ENCODE results near the gene NPM1.
A peak's percentile ranks its signal among the peaks of the same experiment; 100 is the strongest.

The NPM1 gene

GRCh38 chr5:171418316-171418981, 30.8 kb downstream of the NPM1 start:
- DNase-seq (ENCODE audit: extremely low read depth, low read depth): peak; percentile 65
- peak; percentile 89 for TF ChIP-seq CTCF (IDR thresholded peaks at IDR 0.05; ENCODE audit: low read depth, low read length)

- peak; percentile 46 for DNase-seq (ENCODE audit: extremely low read depth, low read depth)
- TF ChIP-seq CTCF (IDR thresholded peaks at IDR 0.05; ENCODE audit: low read depth, low read length): no peak
Measured at GRCh38 chr5:171418982-171419687, 31.5 kb downstream of the NPM1 start, which contains the start of gene FGF18. Gene FGF18 (plus strand): TSS chr5:171419647. CDS start chr5:171420200, 553 bp downstream.

GRCh38 chr5:171419688-171420430, 32.2 kb downstream of the NPM1 start:
- DNase-seq (ENCODE audit: extremely low read depth, low read depth): no peak

GRCh38 chr5:171420431-171421241, 33.0 kb downstream of the NPM1 start:
- DNase-seq (ENCODE audit: extremely low read depth, low read depth): peak; percentile 71
- no peak for TF ChIP-seq CTCF (IDR thresholded peaks at IDR 0.05; ENCODE audit: low read depth, low read length)

More at GRCh38 chr5:171419688-171420430, 32.2 kb downstream of the NPM1 start:
- TF ChIP-seq CTCF (IDR thresholded peaks at IDR 0.05; ENCODE audit: low read depth, low read length): no peak

GRCh38 chr5:171421331-171422262, 33.9 kb downstream of the NPM1 start:
- DNase-seq (ENCODE audit: extremely low read depth, low read depth): no peak

More at GRCh38 chr5:171421331-171422262, 33.9 kb downstream of the NPM1 start:
- TF ChIP-seq CTCF (IDR thresholded peaks at IDR 0.05; ENCODE audit: low read depth, low read length): no peak

Measured in AG09319 (cell line).